ENCODE data around the gene MAPRE2.

Gene MAPRE2

GRCh38 chr18:35038029-35038428, 3.2 kb upstream of the MAPRE2 start:
- no peak for DNase-seq (ENCODE audit: low read depth)

GRCh38 chr18:35038881-35039491, 2.2 kb upstream of the MAPRE2 start:
- no peak for DNase-seq (ENCODE audit: low read depth)

DNA sequence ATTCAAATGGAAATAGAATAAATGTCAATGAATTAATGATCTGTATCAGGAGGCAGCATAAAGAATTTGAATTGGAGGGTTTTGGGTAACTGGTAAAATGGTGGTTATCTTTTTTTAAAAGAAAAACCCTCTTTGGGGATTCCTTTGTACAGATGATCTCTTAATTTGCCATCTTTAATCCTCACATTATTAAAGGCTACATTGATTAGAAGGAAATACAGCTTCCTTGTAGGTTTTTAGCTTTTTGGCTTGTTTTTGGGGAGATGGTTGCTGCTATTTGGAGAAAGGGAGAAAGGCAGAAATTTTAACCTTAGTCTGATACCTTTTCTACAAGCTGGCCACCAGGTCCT, 600 bp upstream of the MAPRE2 start:
- DNase-seq (ENCODE audit: low read depth) = no peak

- DNase-seq (ENCODE audit: low read depth) = no peak
These were observed 688 bp downstream of the MAPRE2 start for GRCh38 chr18:35041815-35042387.

GRCh38 chr18:35042389-35043071, 1.3 kb downstream of the MAPRE2 start:
- no peak for DNase-seq (ENCODE audit: low read depth)

- DNase-seq (ENCODE audit: low read depth) = no peak
These were observed 2.0 kb downstream of the MAPRE2 start for GRCh38 chr18:35043207-35043606.

DNA sequence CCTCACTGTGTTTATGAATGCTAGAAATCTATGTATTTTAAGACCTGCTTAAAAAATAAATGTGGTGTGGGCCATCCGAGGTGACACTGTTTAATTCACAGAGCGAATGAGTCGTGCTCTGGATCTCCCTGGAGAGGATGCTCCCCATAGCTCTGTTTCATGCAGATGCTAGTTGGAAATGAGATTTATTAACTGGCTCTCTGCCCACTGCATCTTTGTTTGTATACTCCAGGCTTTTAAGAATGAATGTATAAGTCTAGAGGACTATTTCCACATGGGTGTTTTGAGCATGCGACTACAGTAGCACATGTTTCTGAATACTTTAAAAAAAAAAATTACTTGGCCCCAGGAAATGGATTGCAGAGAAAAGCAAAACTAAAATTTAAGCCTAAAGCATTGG, 3.9 kb downstream of the MAPRE2 start:
- no peak for DNase-seq (ENCODE audit: low read depth)

GRCh38 chr18:35045806-35046205, 4.6 kb downstream of the MAPRE2 start:
- DNase-seq (ENCODE audit: low read depth) = no peak

DNA sequence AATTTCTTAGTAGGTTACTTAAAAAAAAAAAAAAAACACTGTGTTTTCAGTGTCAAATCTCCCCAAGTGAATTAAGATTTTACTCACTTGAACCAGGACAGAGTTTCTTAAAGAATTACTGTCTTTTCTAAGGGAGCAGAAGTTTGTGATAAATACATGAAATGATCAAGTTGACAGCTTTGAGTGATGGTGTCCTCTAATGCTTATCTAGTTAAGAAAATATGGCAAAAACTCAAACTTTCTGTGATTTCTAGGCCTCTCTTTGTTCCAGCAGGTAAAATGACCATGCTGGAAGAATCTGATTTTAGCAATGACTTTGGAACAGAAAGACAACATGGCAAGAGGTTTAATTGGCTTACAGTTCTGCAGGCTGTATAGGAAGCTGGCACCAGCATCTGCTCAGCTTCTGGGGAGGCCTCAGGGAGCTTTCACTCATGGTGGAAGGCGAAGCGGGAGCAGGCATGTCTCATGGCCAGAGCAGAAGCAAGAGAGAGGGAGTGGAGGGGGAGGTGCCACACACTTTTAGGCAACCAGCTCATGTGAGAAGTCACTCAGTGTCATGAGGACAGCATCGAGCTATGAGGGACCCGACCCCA, 6.6 kb downstream of the MAPRE2 start:
- no peak for DNase-seq (ENCODE audit: low read depth)

- DNase-seq (ENCODE audit: low read depth) = no peak
These were observed 8.2 kb downstream of the MAPRE2 start for GRCh38 chr18:35049111-35050027.

DNA sequence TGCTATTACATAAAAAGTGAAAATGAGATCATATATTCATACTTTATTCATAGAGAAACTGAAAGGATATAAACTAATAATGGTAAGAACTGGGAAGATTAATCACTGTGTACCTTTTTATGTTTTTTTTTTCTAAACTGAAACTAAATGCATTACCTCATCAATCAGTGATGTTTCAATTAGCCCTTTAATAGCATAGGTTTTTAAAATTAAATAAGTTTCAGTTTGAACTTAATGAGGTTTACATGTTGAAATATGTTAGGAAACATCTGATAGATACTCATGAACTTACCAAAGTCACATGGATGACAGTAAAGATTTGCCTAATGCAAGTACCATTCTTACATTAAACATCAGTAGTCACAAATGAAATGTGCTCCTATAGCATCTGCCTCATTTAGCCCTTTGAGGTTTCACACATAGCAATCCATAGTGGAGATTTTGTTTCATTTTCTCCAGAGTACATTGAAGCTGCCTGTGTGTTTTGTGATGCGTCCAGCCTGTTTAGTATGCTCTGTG, 8.9 kb downstream of the MAPRE2 start:
- no peak for DNase-seq (ENCODE audit: low read depth)

DNA sequence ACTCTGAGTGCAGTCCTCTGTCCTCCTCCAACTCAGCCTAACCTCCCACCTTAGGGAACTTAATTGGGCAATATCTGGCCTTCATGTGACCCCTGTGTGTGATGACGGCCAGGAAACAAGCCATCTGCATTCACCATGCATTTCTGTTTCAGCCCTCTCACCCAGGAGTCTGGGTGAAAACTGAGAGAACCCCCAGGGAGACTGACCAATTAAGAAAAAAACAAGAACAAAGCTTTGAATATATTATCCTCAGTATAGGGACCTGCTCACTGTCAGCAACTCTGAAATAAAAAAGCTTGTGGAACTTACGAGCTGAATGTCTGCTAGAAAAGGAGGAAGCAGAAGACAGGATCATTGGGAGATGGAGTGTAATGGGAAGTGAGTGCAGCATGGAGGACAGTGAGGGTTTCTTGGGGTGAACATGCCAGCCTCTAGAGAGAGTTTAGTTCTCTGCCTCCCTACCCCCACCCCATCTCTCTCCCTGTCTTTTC, 9.5 kb downstream of the MAPRE2 start:
- no peak for DNase-seq (ENCODE audit: low read depth)

DNA sequence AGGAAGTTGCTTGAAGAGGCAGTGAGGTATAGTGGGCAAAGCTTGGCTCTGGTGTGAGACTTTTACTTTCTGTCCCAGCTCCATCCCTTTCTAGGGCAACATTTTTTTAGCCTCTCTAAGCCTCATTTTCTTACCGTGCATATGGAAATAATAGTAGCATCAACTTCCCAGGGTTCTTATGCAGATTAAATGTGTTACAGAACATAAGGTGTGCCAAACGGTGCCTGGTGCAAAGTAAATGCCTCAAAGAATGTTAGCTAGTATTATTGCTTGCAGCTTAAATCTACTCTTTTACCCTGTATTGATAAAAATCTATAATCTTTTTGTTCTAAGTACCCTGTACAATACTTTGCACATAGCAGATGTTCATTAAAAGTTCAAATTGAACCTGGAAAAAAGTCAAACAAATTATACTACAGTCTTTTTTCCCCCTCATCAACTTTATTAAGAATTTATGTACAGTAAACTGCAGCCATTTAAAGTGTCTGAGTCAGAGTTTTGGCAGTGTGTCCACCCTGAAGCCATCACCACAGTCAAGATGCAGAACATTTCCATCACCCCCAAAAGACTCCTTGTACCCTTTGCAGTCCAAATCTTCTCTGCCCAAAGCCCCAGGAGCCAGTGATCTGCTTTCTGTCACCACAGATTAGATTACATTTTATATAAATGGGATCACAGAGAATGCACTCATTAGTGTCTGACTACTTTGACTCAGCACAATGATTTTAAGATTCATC, 10.6 kb downstream of the MAPRE2 start:
- no peak for DNase-seq (ENCODE audit: low read depth)

DNA sequence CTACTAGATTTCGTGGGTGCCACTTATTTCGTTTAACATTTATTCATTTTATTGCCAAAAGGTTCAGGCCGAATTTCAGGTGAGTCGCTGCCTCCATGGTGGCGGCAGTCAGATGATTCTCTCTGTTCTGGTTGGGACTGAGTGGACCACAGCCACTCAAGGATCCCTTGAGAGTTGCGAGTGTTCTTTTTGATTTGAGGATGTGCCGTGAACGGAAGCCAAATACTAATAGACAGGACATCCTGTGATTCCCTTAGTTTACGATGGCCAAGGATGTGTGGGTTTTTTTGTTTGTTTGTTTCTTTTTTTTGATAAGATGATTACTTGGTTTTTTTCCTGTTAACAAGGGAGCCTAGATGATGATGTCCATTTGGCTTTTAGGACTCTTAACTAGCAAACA, 13.2 kb downstream of the MAPRE2 start:
- no peak for DNase-seq (ENCODE audit: low read depth)

GRCh38 chr18:35055105-35055504, 13.9 kb downstream of the MAPRE2 start:
- no peak for DNase-seq (ENCODE audit: low read depth)

GRCh38 chr18:35055726-35056125, 14.5 kb downstream of the MAPRE2 start:
- no peak for DNase-seq (ENCODE audit: low read depth)

- DNase-seq (ENCODE audit: low read depth) = no peak
These were observed 18.2 kb downstream of the MAPRE2 start for GRCh38 chr18:35059280-35059927.

DNA sequence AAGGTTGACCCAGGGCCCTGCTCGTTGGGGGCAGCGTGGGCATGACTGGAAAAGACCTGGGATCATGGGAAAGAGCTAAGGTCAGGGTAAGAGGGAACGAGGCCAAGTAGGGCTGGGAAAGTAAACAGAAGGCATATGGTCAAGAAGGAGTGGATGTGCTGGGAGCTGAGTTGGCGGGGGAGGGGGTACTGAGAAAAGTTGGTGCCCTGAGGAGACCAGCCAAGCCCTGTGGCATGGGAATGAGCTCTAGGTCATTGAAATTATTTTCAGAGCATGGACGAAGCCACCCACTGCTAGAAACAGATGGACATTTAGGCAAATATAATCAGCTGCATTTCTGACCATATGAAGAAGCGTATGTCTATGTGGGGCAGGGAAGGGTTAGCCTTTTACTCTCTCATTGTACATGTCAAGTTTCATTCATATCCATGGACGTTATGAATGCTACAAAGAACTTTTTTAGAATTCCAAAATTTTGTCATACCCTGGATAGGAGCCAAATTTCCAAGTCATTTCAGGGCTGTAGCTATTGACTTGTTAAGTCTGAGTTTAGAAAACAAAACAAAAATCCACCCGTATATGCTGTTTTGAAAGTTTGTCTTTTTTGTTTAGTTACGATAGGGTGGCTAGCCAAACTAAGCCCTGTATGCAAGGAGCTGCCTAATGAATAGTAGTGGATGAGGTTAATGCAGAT, 19.1 kb downstream of the MAPRE2 start:
- no peak for DNase-seq (ENCODE audit: low read depth)

- DNase-seq (ENCODE audit: low read depth) = no peak
These were observed 20.1 kb downstream of the MAPRE2 start for GRCh38 chr18:35061336-35061735.

DNA sequence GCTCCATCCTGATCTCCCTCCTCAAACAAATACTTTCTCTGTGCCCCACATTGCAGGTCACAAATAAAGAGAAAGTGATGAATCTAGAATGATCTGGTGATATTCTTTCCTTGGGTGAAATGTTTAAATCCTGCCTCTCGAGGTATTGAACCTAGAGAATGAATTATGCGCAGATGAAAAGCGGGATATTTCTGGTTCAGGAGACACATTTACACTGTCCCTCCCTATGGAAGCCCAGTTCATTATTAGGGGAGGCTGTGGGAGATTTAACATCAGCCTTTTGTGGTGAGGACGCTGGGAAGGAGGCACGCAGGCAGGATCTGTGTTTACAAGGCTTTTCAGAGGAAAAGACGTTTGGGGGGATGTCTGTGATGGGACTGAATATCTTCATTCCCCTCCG, 20.6 kb downstream of the MAPRE2 start:
- DNase-seq (ENCODE audit: low read depth) = no peak

Measured in stimulated activated CD8-positive, alpha-beta memory T cell treated with anti-CD3 and anti-CD28 coated beads, Interleukin-15, amount 100 ng/mL, for 1 hour (primary cell).